ENCODE results near the gene HAPLN3.

Gene HAPLN3

GRCh38 chr15:88828791-88829190 is 66.6 kb downstream of the HAPLN3 start:
- H3K27me3 ChIP-seq, result peaks cover 4% of the 10 kb centered on the region; the same call in 1 of the 2 replicates
- no peak for DNase-seq
- no peaks in the 10 kb centered on the region for H3K36me3 ChIP-seq
- no peaks in the 10 kb centered on the region for H3K9me3 ChIP-seq
- no peaks in the 10 kb centered on the region for H3K4me1 ChIP-seq
- H3K4me3 ChIP-seq (ENCODE audit: low read depth, low read length), result no peak overlapping the region
- no peak for TF ChIP-seq CTCF (IDR thresholded peaks at IDR 0.05; ENCODE audit: low read depth, low read length)
